Smooth muscle cell of the brain vasculature (primary cell): ENCODE data around the gene TDG.

ENCODE experiments used
- DNase-seq: peaks from one replicate; pipeline ENCODE4 v3.0.0-alpha.2; 2012; ENCODE audit warnings: low read depth, low spot score

TDG gene

DNA sequence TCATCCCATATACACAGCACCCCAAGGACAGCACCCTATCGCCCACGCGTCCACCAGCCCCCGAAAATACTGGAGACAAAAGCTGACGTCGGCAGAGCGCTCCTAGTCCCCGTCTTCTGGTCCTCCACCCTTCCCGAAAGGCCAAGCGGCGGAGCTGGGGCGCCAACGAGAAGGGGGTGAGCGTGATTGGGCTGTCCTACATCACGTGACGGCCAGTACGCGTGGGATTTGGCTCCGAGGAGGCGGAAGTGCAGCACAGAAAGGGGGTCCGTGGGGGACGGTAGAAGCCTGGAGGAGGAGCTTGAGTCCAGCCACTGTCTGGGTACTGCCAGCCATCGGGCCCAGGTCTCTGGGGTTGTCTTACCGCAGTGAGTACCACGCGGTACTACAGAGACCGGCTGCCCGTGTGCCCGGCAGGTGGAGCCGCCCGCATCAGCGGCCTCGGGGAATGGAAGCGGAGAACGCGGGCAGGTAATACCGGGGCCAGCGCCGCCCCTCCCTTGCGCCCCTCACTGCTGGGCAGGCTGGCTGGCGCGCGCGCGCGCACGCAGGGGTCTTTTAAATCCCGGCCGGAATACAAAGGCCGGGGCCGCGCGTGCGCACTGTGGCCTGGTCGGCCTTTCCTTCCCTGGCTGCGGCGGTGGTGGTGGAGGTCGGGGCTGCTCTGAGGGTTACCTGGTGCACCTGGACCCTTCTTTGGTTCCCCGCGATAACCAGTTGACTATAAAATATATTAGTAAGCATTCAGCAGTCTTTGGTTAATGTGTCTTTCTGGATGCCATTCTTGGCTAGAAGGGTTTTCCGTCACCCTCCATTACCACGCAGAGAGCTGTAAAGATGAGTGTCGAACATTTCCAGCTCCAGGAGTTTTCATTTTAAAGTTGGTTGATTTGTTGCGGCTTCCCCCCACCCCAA is at the start of gene TDG:
Gene TDG, plus strand, starts transcription at position 283 of the 915 bp plus-strand sequence. Its CDS starts 166 bp downstream, at position 449.
- peak; percentile 99 for DNase-seq

DNA sequence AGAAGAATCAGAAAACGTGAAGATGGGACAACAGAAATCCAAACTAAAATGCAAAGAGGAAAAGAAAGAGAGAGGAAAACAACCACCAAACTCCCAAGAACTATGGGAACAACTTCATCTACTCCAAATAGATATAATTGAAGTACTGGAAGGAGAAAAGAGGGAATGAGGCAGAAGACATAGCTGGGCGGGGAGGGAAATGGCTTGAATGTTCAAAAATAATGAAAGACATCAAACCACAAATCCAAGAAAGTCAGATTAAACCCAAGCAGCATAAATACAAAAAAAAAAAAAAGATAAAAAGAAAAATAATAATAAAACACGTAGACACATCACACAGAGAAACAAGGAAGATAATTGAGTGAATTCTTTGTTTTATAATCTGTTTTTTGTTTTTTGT is 47.8 kb upstream of the TDG start:
- no peak for DNase-seq

DNA sequence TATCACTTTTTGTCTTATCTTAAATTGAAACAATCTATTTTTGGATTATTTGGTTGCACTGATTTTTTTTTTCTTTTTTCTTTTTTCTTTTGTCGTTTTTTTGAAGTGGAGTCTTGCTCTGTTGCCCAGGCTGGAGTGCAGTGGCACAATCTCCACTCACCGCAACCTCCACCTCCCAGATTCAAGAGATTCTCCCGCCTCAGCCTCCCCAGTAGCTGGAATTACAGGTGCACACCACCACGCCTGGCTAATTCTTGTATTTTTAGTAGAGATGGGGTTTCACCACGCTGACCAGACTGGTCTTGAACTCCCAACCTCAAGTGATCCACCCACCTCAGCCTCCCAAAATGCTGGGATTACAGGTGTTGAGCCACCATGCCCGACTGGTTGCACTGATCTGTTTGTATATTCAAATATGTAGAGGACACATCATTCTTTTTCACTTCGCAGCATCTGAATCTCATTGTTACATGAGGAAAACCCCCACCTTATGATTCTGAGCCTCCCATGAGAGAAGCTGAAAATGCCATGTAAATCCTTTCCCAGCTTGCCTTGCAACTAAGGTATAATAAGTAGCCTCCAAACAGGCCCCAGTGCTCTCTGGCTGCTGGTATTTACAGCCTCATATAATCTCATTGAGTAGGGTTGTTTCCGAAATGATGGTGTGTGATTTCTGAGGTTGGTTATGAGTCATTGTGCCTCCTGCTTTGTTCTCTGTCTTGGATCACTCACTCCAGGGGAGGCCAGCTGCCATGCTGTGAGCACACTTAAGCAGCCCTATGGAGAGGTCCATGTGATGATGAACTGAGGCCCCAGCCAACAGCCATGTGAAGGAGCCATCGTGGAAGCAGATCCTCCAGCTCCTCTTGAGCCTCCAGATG is 40.7 kb upstream of the TDG start:
- DNase-seq, result peak; percentile 82

DNA sequence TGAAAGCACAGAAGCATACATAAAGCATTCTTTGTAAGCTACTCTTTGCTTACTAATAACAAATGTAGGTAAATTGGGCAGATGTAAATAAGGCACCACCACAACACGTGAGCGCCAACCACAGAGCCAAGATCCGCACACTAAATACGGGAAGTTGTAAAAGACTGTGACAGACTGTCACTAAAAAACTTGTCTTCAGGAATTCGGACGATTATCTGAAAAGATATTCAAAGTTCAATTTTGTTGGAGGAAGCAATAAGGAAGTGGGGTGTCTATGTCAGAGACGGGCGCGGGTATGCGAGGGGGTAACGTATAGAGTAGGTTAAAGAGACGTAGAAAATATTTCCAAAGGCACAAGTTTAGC is 37.0 kb upstream of the TDG start:
- DNase-seq, result no peak

DNA sequence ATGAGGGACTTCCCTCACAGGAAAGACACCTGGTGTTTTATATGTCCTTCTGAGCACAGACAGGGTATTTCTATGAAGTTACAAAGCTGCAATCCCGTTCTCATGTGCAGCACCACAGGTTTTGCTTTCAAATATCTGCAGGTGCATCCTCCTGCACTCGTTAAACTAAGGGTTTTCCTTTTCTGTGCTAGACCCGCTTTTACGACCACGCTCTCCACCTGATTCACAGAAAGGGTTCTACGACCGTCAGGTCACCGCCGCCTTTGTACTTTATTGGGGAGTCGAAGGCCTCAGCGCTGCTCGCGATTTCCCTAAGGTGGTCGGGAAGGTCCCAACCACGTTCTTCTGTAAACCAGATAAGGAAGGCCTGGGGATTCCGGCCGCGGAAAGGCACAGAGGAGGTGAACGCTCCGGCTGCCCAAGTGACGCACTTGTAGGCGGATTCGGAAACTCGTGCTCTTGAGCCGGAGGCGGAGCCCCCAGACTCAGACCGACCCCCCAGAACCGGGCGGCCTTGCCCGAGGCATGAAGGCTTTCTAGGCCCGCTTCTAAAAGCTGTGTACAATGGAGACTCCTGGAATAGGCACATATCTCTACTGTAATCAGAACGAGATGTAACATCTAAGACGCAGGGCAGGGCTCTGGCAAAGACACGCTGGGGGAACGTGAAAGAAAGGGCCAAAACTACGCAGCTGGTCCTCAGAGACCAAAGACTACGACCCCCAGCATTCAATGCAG is 36.5 kb upstream of the TDG start:
- peak; percentile 69 for DNase-seq

DNA sequence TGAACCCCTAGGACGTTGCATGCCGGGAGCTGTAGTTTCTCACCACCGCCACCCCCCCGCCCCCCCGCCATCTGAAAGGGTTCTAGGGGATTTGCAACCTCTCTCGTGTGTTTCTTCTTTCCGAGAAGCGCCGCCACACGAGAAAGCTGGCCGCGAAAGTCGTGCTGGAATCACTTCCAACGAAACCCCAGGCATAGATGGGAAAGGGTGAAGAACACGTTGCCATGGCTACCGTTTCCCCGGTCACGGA is 36.0 kb upstream of the TDG start:
- DNase-seq, result no peak

DNA sequence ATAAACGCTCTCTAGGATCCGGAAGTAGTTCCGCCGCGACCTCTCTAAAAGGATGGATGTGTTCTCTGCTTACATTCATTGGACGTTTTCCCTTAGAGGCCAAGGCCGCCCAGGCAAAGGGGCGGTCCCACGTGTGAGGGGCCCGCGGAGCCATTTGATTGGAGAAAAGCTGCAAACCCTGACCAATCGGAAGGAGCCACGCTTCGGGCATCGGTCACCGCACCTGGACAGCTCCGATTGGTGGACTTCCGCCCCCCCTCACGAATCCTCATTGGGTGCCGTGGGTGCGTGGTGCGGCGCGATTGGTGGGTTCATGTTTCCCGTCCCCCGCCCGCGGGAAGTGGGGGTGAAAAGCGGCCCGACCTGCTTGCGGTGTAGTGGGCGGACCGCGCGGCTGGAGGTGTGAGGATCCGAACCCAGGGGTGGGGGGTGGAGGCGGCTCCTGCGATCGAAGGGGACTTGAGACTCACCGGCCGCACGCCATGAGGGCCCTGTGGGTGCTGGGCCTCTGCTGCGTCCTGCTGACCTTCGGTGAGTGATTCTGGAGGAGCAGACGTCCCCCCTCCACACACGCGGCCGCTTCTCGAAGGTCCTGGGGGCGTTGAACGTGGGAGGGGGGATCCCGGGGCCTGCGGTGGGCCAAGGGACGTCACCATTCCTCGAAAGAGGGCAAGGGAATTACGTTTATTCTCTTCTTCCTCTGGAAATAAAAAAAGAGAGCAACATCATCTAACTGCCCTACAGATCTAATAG is 35.5 kb upstream of the TDG start, which contains the start of gene HSP90B1:
Gene HSP90B1, plus strand, starts transcription at position 377 of the 753 bp plus-strand sequence. Its CDS starts 106 bp downstream, at position 483.
- peak; percentile 100 for DNase-seq

DNA sequence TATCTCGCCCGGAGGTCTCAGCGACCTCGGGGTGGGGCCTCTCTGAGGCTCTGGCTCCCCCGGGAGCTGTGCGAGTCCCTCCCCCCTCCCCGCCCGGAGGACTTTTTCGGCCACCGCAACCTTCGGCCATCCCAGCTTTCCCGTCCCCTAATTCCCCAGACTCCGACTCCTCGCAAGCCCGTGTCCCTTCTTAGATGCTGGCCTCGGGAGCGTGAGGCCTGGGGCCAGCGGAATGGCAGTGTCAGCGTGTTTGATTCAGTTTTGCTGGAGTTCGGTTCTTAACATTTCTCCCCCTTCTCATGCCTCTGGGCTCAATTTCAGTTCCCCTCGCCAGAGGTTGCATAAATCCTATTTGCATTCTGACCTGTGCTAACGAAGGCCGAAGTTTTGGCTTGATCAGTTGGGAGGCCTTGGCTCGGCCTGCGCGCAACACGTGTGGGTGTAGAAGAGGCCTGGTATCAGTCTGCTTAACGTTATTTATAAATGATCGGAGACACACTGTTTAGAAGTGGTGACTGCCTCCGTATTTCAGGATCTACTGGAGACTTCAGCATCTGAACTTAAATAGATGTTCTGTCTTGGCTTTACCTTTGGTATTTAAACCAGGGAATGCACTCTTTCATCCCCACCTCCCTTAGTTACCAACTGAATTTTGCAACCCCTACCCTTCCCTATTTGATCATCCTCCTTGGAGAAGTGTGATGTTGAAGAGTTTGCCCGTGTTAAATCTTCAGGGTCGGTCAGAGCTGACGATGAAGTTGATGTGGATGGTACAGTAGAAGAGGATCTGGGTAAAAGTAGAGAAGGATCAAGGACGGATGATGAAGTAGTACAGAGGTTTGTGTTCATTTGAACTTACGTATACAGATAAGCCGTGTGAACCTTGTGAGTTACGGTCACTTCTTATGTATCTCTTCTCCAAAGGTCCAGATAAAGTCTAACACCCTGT is 34.6 kb upstream of the TDG start:
- DNase-seq, result no peak

DNA sequence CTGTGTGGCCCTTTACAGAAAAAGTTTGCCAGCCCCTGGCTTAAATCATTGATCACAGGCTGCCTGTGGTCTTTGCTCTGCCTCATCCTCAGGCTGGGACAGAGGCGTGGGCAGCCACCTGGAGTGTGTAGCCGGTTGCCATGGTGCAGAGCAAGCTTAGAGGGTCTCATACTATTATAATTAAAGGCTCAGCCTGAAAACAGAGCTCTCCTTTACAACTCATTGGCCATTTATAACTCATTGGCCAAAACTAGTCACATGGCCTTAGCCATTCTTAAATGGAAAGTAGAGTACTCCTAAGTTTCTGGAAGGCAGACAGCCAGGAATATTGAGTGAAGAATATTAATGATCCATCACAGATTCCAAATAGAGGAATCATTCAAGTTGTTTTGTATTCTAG is 32.4 kb upstream of the TDG start:
- no peak for DNase-seq

DNA sequence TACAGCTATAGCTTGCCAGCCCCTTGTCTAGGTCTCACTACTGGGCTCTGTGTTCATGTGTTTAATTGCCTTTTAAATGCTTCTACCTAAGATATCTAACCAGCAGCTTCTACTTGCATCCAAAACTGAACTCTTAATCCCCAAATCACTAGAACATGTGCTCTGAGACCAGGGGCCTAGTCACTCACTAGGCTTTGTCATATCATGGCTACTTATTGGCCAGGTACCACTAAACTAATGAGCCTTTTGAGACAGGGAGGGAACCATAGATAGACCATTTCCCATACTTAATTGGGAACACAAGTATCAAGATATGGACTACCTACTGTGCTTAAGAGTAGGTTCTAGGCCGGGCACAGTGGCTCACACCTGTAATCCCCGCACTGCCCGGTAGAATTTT is 29.0 kb upstream of the TDG start:
- no peak for DNase-seq

DNA sequence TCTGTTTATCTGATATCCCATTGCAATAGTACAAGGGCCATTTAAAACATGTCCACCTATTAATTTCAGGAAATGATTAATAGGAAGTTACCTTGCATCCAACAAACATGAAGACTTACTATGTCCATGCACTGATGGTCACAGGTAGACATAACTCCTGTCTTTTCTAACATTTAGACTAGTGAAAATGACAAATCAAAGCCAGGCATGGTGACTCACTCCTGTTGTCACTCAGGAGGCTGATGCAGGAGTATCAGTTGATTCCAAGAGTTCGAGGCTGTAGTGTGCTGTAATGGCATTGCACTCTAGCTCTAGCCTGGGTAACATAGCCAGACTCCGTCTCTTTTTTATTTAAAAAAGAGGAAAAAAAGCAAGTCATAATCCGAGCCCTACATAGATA is 20.7 kb upstream of the TDG start:
- DNase-seq, result no peak

DNA sequence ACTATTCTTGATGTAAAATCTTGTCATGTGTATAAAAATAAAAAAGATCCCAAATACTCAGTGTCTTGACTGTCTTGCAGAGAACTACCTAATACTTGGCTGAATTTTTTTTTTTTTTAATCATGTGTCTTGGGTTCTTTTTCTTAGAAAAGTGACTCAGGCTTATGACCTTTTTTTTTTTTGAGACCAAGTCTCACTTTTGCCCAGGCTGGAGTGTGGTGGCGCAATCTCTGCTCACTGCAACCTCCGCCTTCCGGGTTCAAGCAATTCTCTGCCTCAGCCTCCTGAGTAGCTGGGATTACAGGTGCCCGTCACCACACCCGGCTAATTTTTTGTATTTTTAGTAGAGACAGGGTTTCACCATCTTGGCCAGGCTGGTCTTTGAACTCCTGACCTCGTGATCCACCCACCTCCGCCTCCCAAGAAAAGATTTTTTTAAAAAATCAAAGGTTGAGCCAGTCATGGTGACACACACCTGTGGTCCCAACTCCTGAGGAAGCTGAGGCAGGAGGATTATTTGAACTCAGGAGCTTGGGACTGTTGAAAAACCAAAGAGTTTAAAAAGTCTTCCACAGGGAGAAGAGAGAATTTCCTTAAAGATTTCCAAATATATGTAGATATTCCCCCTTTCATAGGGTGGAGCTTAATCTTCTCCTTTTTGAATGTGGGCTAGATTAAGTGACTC is 17.7 kb upstream of the TDG start:
- no peak for DNase-seq

DNA sequence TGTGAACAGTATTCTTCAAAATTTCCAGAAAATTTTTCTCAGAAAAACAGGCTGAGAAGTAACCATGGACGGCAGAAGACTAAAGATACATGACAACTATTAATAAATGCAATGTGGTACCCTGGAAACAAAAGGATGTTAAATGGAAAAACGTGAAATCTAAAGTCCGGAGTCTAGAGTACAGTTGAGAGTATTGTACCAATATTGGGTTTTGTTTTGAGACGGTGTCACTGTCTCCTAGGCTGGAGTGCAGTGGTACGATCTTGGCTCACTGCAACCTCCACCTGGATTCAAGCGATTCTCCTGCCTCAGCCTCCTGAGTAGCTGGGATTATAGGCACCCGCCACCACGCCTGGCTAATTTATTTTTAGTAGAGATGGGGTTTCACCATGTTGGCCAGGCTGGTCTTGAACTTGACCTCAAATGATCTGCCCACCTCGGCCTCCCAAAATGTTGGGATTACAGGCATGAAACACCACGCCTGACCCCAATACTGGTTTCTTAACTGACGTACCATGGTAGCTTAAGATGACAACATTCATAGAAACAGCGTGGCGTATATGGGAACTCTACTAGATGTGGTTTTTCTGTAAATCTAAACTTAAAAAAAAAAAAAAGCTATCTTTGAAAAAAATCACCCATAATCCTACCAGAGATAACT is 16.8 kb upstream of the TDG start:
- DNase-seq, result no peak

DNA sequence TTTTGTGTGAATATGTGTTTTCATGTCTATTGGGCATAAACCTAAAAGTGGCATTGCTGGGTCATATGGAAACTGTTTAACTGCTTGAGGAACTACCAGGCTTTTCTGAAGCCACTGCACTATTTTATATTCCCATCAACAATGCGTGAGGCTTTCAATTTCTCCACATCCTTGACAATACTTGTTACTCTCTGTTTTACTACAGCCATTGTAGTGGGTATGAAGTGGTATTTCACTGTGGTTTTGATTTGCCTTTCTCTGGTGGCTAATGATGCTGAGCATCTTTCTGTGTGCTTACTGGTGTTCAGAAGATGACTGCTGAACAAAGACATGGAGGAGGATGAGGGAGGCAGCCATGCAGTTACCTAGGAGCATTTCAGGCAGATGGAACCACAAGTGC is 13.2 kb upstream of the TDG start:
- no peak for DNase-seq

DNA sequence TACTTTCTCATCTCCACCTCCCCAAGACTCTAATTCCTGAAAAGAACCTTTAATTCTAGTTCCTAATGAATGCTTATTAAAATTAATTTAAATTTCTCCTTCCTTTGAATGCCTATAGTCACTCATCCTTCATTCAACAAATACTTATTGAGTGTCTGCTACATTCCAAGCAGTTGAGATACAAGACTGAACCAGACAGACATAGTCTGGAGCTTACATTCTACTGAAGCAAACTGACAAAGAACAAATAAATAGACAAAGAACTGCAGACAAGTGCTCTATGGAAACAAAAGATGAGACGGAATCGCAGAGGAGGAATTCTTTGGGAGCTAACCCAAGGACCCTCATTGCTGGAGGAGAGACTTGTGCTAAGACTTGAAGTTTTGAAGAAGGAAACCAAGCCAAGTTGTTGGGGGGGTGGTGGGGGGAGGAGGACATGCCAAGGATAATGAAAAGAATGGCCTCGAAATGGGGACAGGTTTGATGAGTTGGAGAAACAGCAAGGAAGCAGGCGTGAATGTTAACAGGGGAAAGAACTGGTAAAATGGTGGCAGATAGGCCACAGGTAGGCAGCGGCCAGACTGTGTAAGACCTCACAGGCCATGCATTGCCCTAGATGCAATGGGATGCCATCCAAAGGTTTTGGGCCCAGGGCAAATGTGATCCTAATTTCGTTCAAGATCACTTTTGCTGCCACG is 9.7 kb upstream of the TDG start:
- DNase-seq, result no peak

DNA sequence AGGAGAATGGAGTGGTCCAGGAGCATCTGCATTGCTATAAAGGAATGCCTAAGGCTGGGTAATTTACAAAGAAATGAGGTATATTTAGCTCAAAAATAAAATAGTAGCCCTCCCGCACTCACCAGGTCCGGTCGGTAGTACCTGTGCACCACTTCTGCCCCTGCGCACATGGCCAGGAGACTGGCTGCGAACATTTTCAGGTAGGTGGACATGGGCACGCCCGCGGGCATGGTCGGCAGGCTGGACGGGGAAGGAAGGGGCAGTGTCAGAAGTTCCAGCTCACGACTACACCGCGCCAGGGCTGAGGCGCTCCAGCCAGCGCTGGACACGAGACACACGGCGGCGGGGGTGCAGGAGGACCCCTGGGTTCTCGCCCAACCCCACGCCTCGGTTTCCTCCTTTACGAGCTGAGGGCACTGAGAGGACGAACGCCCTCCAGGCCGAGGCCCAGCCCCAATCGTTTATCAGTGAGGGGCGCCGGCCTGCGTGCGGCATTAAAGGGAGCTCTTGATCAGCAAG is 9.1 kb upstream of the TDG start:
- no peak for DNase-seq

DNA sequence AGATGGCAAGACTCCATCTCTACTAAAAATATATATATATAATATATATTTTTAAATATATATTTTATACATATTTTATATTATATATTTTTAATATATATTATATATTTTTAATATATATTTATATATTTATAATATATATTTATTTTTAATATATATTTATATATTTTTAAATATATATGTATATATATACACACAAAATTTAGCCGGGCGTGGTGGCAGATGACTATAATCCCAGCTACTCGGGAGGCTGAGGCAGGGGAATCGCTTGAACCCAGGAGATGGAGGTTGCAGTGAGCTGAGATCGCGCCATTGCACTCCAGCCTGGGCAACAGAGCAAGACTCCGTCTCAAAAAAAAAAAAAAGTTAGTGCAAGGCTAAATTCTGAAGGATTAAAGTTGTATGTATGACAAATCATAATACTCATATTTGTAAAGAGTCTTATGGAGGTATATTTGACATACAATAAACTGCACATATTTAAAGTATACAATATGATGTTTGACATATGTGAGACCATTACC is 7.7 kb upstream of the TDG start:
- no peak for DNase-seq

DNA sequence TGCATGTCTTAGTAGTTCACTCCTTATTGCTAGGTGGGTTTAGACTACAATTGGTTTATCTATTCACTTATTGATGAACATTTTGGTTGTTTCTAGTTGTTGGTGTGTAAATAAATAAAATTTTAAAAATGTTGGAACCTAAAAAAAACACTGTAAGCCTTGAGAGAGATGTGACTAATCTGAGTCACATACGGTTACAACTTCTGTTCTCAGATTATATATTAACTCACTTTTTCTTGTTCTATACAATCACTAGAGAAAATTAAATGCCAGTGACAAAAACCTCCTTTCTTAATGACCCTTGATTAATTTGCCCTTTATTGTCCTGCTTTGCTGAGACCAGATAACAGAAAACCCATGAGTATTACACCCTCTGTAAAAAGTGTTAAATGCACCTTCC is 7.1 kb upstream of the TDG start:
- no peak for DNase-seq
